HG03575 (cell line): Measurements from ENCODE around the gene SLC30A9.

Experiments used
- ATAC-seq: cut with Tn5 transposase; IDR thresholded peaks from one replicate; pipeline ENCODE4 v1.9.1; 2021; ENCODE audit not compliant: unreplicated experiment, insufficient number of reproducible peaks, low FRiP score; ENCODE audit errors: extremely low read depth

Gene SLC30A9

DNA sequence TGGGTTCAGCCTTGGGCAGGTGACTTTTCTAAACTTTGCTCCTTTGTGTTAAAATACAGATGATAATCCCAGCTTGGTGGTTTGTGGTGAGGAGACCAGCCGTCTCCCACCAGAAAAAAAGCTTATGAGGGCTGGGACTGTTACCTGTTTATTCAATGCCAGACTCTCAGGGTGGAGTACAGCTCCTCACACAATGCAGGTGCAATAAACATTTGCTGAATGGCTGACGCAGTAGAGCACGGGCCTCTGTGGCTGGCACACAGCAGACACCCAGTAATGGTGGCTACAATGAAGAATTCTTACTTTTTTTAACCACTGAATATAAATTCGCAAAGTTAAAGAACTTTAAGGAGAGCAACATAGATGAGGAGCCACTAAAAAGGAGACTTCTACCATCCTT, 131.9 kb downstream of the SLC30A9 start:
- ATAC-seq: no peak

DNA sequence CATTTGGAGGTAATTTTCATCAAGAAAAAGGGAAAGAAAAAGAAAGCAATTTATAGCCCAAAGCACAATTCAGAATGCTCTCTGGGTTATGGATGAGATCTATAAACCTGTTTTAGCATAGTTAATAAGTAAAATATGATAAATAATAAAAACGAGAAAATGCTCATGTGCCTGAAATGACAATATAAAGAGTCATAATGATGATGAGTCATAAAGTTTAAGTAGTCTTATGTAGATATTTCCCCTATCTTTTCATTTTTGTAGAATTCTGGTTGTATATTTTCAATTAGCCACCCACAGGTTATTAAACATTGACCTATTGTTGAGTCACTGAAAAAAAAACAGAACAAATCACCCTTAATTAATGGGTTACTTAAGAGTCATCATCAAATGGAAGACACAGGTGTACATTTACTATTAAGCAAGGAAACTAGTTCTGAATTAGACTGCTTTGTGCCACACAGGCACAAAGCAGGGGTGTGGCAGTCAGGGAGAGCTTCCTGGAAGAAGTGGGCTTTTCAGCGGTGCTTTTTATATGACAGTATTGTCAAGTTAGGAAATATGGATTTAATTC, 132.8 kb downstream of the SLC30A9 start:
- ATAC-seq: no peak

DNA sequence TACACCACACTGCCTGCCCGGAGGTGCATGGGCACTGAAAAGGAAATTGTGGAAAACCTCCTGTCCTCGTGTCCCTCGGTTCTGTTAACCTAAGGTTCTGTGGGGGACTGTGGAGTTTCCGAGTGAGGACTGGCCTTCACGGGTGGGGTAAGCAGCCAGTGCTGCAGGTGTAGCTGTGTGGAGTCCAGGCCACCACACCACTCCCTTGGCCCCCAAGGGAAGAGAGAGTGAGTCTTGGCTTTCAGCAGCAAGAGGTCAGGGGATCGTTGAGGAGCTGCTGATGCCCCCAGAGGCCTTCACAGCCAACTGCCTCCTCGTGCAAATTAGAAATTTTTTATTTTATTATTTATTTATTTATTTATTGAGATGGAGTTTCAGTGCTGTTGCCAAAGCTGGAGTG, 141.8 kb downstream of the SLC30A9 start:
- no peak for ATAC-seq

DNA sequence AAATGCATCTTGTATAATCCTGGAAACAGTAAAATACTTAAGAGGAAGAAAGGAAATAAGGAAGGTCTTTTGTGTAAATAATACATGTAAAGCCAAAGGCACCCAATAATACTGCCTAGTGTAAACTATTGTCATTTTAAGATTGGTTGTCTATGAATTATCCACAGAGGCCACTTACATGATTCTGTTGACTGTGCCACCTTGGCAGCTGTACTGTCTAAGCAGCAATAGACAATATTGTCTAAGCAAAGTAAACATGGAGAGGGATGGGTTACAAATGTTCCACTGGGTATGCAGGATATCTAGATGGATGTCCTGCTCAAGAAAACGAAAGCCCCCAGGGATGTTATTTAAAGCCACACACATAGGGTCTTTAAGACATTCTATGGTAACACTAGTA, 142.7 kb downstream of the SLC30A9 start:
- no peak for ATAC-seq

DNA sequence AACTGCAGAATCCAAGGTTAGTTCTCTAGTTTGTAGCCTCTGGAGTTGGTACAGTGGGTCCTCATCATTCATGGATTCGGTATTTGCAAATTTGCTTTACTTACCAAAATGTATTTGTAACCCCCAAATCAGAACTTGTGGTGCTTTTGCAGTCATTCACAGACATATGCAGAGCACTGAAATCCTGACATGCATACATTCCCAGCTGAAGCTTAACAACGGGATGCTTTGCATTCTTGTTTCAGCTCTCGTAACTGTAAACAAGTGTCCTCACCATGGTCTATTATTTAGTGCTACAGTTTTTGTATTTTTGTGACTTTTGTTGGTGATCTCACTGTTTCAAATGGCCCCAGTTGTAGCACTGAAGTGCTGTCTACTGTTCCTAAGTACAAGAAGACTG, 146.0 kb downstream of the SLC30A9 start:
- no peak for ATAC-seq
